HepG2 (cell line): ENCODE data around the gene SMAD7. TPM values are rescaled to one million over a fixed set of nuclear protein-coding genes. Genes with fewer than 3 reads are reported as not detected.

Experiments used
- ESRRA ChIP-seq: sonication (generic); formaldehyde crosslinking; IDR thresholded peaks from 2 replicates; pipeline ENCODE4 v1.5.1; 2020; ENCODE audit warnings: mild to moderate bottlenecking, low read depth, missing genetic modification reagents
- HDAC2 ChIP-seq: sonication (generic); formaldehyde crosslinking; IDR thresholded peaks from 2 replicates; pipeline ENCODE4 v1.4.0; 2020; ENCODE audit warnings: missing genetic modification reagents
- HES4 ChIP-seq: sonication (generic); formaldehyde crosslinking; IDR thresholded peaks from 2 replicates; pipeline ENCODE4 v1.9.0; 2021; ENCODE audit warnings: mild to moderate bottlenecking, missing genetic modification reagents, borderline replicate concordance
- KLF6 ChIP-seq: IDR thresholded peaks from 2 replicates; pipeline ENCODE4 v1.8.0; 2016; ENCODE audit warnings: missing biosample characterization, missing genetic modification reagents
- MEIS1 ChIP-seq: sonication (generic); formaldehyde crosslinking; IDR thresholded peaks from 2 replicates; pipeline ENCODE4 v1.9.0; 2021; ENCODE audit warnings: mild to moderate bottlenecking, missing genetic modification reagents, moderate library complexity, borderline replicate concordance
- ZBTB21 ChIP-seq: sonication (generic); formaldehyde crosslinking; IDR thresholded peaks from 2 replicates; pipeline ENCODE4 v1.4.0; 2020; ENCODE audit warnings: missing genetic modification reagents
- ZNF143 ChIP-seq: sonication (generic); formaldehyde crosslinking; IDR thresholded peaks from 2 replicates; pipeline ENCODE4 v1.4.0; 2020; ENCODE audit warnings: missing genetic modification reagents
- ZNF274 ChIP-seq: sonication (generic); formaldehyde crosslinking; IDR thresholded peaks from 2 replicates; pipeline ENCODE4 v1.5.1; 2020; ENCODE audit warnings: mild to moderate bottlenecking, missing genetic modification reagents
- ZNF788 ChIP-seq: sonication (generic); formaldehyde crosslinking; IDR thresholded peaks from 2 replicates; pipeline ENCODE4 v1.5.0; 2020; ENCODE audit warnings: mild to moderate bottlenecking, missing genetic modification reagents, borderline replicate concordance
- ZNF883 ChIP-seq: sonication (generic); formaldehyde crosslinking; IDR thresholded peaks from 2 replicates; pipeline ENCODE4 v1.5.1; 2020; ENCODE audit warnings: mild to moderate bottlenecking, missing genetic modification reagents; ENCODE audit errors: not compliant biosample characterization
- polyA plus RNA-seq, 8 experiments: library from polyadenylated mRNA; depleted of rRNA in 3 of 8; stranded (reverse) in 7 of 8; unstranded in 1 of 8; fragments of >200 nt; fragmentation: Illumina TruSeq in 4 of 8; extraction: Trizol in 4 of 8; gene quantifications; 2 replicates each; pipeline versions ENCODE4 v1.2.1 to v1.2.3, GENCODE V29; 2011 to 2016; ENCODE audit warnings: low read depth in 4 of 8, missing spikeins in 1 of 8, mixed read lengths in 1 of 8; ENCODE audit not compliant: insufficient read depth in 1 of 8
- total RNA-seq, 5 experiments: library from RNA; depleted of rRNA; stranded (reverse); fragments of >200 nt; fragmentation: Illumina TruSeq; extraction: Trizol; gene quantifications; 2 replicates each; pipeline ENCODE4 v1.2.3, GENCODE V29; 2016; ENCODE audit warnings: low read depth in 1 of 5
- TF ChIP-seq, protein P1 (sequence below), 2 experiments: sonication (generic) in 1 of 2; formaldehyde crosslinking in 1 of 2; IDR thresholded peaks; 2 replicates each; pipeline versions ENCODE4 v1.5.1 to v1.6.1; 2011 to 2020; ENCODE audit warnings: borderline replicate concordance in 1 of 2, low read depth in 1 of 2, low read length in 1 of 2, mild to moderate bottlenecking in 1 of 2, missing genetic modification reagents in 1 of 2, moderate library complexity in 1 of 2
- TF ChIP-seq, protein P2 (sequence below): sonication (generic); formaldehyde crosslinking; IDR thresholded peaks from 2 replicates; pipeline ENCODE4 v1.4.0; 2020; ENCODE audit warnings: mild to moderate bottlenecking, missing genetic modification reagents
- TF ChIP-seq, protein P3 (sequence below): sonication (generic); formaldehyde crosslinking; IDR thresholded peaks from 2 replicates; pipeline ENCODE4 v1.5.0; 2020; ENCODE audit warnings: missing genetic modification reagents
- TF ChIP-seq, protein P4 (sequence below): sonication (generic); formaldehyde crosslinking; IDR thresholded peaks from 2 replicates; pipeline ENCODE4 v1.5.1; 2020; ENCODE audit warnings: mild to moderate bottlenecking, missing genetic modification reagents, borderline replicate concordance
- TF ChIP-seq, protein P5 (sequence below): sonication (generic); formaldehyde crosslinking; IDR thresholded peaks from 2 replicates; pipeline ENCODE4 v1.4.0; 2020; ENCODE audit warnings: missing genetic modification reagents

The SMAD7 gene
- total and polyA plus RNA-seq, 2 of the 13 experiments (the other 11 are each of a cell fraction or from before 2014, with no cell fraction given): 17.4 to 24.7 TPM

DNA sequence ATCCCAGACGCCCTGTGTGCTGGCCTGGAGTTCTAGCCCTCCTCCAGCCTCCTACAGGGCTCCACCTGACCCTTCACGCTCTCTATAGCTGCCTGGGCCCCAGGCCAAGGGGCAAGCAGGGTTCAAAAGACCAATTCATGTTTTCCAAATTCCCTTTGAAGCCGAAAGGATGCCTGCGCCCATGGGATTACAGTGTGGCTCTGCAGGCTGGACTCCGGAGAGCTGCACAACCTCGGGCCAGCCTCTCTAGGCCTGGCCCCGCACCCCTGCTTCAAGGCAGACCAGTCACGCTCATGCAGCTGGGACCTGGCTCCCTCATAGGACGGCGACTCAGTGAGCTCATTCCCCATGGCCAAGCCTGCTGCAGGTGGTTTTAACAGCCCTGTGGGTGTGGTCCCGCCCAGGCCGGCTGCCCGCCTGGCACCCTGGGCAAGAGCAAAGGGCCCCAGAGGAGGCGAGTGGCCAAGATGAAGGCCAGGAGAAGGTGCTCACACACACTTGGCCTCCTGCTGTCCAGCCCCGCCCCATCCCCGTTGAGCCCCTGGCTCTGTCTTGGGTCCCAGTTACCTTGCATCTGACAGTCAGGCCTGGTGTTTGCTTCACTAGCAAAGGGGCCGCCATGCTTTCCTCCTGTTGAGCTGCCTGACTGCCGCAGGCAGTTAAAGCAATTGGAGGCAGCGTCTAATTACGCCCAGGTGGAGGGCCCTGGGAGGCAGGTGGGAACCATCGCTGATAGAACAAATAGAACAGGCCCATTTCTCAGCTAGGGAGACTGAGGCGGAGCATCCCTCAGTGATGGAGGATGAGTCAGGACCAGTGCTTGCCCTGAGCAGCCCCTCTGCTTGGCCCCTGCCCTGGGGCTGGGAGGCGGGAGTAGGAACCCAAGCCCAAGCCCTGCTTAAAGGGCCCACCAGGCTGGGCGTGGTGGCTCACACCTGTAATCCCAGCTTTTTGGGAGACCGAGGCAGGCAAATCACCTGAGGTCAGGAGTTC, 56.9 kb downstream of the SMAD7 start (continued):
- TF ChIP-seq, protein P1, sequence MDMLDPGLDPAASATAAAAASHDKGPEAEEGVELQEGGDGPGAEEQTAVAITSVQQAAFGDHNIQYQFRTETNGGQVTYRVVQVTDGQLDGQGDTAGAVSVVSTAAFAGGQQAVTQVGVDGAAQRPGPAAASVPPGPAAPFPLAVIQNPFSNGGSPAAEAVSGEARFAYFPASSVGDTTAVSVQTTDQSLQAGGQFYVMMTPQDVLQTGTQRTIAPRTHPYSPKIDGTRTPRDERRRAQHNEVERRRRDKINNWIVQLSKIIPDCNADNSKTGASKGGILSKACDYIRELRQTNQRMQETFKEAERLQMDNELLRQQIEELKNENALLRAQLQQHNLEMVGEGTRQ (IDR thresholded peaks at IDR 0.05; ENCODE audit: low read depth, low read length): no peak
- TF ChIP-seq, protein P1 (CRISPR knock-in tag; IDR thresholded peaks at IDR 0.05; ENCODE audit: borderline replicate concordance): peak; percentile 54; the same call in 1 of the 2 replicates
- TF ChIP-seq ZNF788 (CRISPR knock-in tag) (peak; percentile 59; the same call in 1 of the 2 replicates), ZNF883 (CRISPR knock-in tag) (peak; percentile 28), KLF6 (0 out of 2 replicates have a peak, but pooled peaks have one; percentile 46), HES4 (CRISPR knock-in tag) (no peak), ZNF143 (CRISPR knock-in tag) (no peak), HDAC2 (CRISPR knock-in tag) (peak; percentile 92), ESRRA (peak; percentile 72; the same call in 1 of the 2 replicates), ZNF274 (no peak), MEIS1 (CRISPR knock-in tag) (0 out of 2 replicates have a peak, but pooled peaks have one; percentile 71), ZBTB21 (CRISPR knock-in tag) (no peak; the same call in 1 of the 2 replicates)
- TF ChIP-seq, protein P2, sequence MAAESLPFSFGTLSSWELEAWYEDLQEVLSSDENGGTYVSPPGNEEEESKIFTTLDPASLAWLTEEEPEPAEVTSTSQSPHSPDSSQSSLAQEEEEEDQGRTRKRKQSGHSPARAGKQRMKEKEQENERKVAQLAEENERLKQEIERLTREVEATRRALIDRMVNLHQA: no peak
- TF ChIP-seq, protein P3, sequence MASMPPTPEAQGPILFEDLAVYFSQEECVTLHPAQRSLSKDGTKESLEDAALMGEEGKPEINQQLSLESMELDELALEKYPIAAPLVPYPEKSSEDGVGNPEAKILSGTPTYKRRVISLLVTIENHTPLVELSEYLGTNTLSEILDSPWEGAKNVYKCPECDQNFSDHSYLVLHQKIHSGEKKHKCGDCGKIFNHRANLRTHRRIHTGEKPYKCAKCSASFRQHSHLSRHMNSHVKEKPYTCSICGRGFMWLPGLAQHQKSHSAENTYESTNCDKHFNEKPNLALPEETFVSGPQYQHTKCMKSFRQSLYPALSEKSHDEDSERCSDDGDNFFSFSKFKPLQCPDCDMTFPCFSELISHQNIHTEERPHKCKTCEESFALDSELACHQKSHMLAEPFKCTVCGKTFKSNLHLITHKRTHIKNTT (CRISPR knock-in tag): no peak
- TF ChIP-seq, protein P4, sequence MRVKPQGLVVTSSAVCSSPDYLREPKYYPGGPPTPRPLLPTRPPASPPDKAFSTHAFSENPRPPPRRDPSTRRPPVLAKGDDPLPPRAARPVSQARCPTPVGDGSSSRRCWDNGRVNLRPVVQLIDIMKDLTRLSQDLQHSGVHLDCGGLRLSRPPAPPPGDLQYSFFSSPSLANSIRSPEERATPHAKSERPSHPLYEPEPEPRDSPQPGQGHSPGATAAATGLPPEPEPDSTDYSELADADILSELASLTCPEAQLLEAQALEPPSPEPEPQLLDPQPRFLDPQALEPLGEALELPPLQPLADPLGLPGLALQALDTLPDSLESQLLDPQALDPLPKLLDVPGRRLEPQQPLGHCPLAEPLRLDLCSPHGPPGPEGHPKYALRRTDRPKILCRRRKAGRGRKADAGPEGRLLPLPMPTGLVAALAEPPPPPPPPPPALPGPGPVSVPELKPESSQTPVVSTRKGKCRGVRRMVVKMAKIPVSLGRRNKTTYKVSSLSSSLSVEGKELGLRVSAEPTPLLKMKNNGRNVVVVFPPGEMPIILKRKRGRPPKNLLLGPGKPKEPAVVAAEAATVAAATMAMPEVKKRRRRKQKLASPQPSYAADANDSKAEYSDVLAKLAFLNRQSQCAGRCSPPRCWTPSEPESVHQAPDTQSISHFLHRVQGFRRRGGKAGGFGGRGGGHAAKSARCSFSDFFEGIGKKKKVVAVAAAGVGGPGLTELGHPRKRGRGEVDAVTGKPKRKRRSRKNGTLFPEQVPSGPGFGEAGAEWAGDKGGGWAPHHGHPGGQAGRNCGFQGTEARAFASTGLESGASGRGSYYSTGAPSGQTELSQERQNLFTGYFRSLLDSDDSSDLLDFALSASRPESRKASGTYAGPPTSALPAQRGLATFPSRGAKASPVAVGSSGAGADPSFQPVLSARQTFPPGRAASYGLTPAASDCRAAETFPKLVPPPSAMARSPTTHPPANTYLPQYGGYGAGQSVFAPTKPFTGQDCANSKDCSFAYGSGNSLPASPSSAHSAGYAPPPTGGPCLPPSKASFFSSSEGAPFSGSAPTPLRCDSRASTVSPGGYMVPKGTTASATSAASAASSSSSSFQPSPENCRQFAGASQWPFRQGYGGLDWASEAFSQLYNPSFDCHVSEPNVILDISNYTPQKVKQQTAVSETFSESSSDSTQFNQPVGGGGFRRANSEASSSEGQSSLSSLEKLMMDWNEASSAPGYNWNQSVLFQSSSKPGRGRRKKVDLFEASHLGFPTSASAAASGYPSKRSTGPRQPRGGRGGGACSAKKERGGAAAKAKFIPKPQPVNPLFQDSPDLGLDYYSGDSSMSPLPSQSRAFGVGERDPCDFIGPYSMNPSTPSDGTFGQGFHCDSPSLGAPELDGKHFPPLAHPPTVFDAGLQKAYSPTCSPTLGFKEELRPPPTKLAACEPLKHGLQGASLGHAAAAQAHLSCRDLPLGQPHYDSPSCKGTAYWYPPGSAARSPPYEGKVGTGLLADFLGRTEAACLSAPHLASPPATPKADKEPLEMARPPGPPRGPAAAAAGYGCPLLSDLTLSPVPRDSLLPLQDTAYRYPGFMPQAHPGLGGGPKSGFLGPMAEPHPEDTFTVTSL: no peak
- TF ChIP-seq, protein P5, sequence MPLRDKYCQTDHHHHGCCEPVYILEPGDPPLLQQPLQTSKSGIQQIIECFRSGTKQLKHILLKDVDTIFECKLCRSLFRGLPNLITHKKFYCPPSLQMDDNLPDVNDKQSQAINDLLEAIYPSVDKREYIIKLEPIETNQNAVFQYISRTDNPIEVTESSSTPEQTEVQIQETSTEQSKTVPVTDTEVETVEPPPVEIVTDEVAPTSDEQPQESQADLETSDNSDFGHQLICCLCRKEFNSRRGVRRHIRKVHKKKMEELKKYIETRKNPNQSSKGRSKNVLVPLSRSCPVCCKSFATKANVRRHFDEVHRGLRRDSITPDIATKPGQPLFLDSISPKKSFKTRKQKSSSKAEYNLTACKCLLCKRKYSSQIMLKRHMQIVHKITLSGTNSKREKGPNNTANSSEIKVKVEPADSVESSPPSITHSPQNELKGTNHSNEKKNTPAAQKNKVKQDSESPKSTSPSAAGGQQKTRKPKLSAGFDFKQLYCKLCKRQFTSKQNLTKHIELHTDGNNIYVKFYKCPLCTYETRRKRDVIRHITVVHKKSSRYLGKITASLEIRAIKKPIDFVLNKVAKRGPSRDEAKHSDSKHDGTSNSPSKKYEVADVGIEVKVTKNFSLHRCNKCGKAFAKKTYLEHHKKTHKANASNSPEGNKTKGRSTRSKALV: peak; percentile 64; the same call in 1 of the 2 replicates
